Neural cell (in vitro differentiated cells): ENCODE data around the gene TMEM123. TPM values are rescaled to one million over a fixed set of nuclear protein-coding genes. Genes with fewer than 3 reads are reported as not detected.

ENCODE experiments used
- H2AFZ ChIP-seq: fragments of 200-600, 300-800 bp; sonication (generic), shearing (Covaris generic); 2 replicates; pipeline ENCODE4 v1.6.0; 2014; ENCODE audit warnings: low read depth, mild to moderate bottlenecking, antibody characterized with exemption, low read length, moderate library complexity
- H3F3A ChIP-seq: fragments of 200-600 bp; shearing (Covaris generic); 2 replicates; pipeline ENCODE4 v1.6.1; 2016; ENCODE audit warnings: mild to moderate bottlenecking, moderate library complexity, mixed read lengths, antibody characterized with exemption, low read length; ENCODE audit not compliant: insufficient read depth, poor library complexity, severe bottlenecking
- H3K27ac ChIP-seq: fragments of 200-600, 300-800 bp; sonication (generic), shearing (Covaris generic); 2 replicates; pipeline ENCODE4 v1.5.1; 2014; ENCODE audit warnings: mild to moderate bottlenecking, low read length, moderate library complexity
- H3K27me3 ChIP-seq: fragments of 300-800, 200-600 bp; sonication (generic), shearing (Covaris generic); 2 replicates; pipeline ENCODE4 v1.6.0; 2014; ENCODE audit warnings: mild to moderate bottlenecking, low read depth, low read length, moderate library complexity; ENCODE audit not compliant: insufficient read depth
- H3K36me3 ChIP-seq: fragments of 300-800, 200-600 bp; sonication (generic), shearing (Covaris generic); 2 replicates; pipeline ENCODE4 v1.5.1; 2014; ENCODE audit warnings: mild to moderate bottlenecking, antibody characterized with exemption, low read length, moderate library complexity; ENCODE audit not compliant: insufficient read depth
- H3K4me2 ChIP-seq: fragments of 300-800, 200-600 bp; sonication (generic), shearing (Covaris generic); 2 replicates; pipeline ENCODE4 v1.6.0; 2014; ENCODE audit warnings: mild to moderate bottlenecking, low read length
- H3K4me3 ChIP-seq: fragments of 300-800, 200-600 bp; sonication (generic), shearing (Covaris generic); 2 replicates; pipeline ENCODE4 v1.5.1; 2014; ENCODE audit warnings: mild to moderate bottlenecking, low read length, moderate library complexity
- H3K79me2 ChIP-seq: fragments of 200-600 bp; shearing (Covaris generic); replicated peaks from 2 replicates; pipeline ENCODE4 v1.6.0; 2014; ENCODE audit warnings: mild to moderate bottlenecking, low read length, moderate library complexity; ENCODE audit not compliant: insufficient read depth
- H3K9ac ChIP-seq: fragments of 300-800, 200-600 bp; sonication (generic), shearing (Covaris generic); 2 replicates; pipeline ENCODE4 v1.6.1; 2016; ENCODE audit warnings: mild to moderate bottlenecking, low read length, mixed read lengths
- H3K9me2 ChIP-seq: fragments of 200-600 bp; shearing (Covaris generic); 2 replicates; pipeline ENCODE4 v1.6.1; 2016; ENCODE audit warnings: mild to moderate bottlenecking, low read length, mixed read lengths; ENCODE audit not compliant: insufficient read depth
- H3K9me3 ChIP-seq: fragments of 200-600, 300-800 bp; sonication (generic), shearing (Covaris generic); 2 replicates; pipeline ENCODE4 v1.6.1; 2016; ENCODE audit warnings: mild to moderate bottlenecking, mixed run types, low read length, moderate library complexity, mixed read lengths
- H4K20me1 ChIP-seq: fragments of 200-600 bp; shearing (Covaris generic); 2 replicates; pipeline ENCODE4 v1.6.1; 2016; ENCODE audit warnings: mild to moderate bottlenecking, mixed run types; ENCODE audit not compliant: insufficient read depth
- EP300 ChIP-seq: fragments of 450-650 bp; conservative IDR thresholded peaks from 2 replicates; pipeline ENCODE4 v1.6.1; 2014; ENCODE audit warnings: antibody characterized with exemption, mild to moderate bottlenecking, moderate library complexity; ENCODE audit not compliant: poor library complexity, severe bottlenecking
- EZH2 ChIP-seq: fragments of 200-600, 300-800 bp; shearing (Covaris generic), sonication (generic); IDR thresholded peaks from 2 replicates; pipeline ENCODE4 v1.6.1; 2014; ENCODE audit warnings: antibody characterized with exemption, low read length, borderline replicate concordance, mild to moderate bottlenecking; ENCODE audit not compliant: insufficient read depth, poor library complexity, severe bottlenecking
- MXI1 ChIP-seq: fragments of 450-650 bp; conservative IDR thresholded peaks from 2 replicates; pipeline ENCODE4 v1.6.1; 2014; ENCODE audit warnings: antibody characterized with exemption, mild to moderate bottlenecking; ENCODE audit not compliant: poor library complexity, severe bottlenecking
- POLR2AphosphoS5 ChIP-seq: IDR thresholded peaks from 2 replicates; pipeline ENCODE4 v1.6.1; 2012
- RAD21 ChIP-seq: fragments of 450-650 bp; conservative IDR thresholded peaks from 2 replicates; pipeline ENCODE4 v1.6.1; 2014; ENCODE audit warnings: antibody characterized with exemption, mild to moderate bottlenecking, moderate library complexity
- SMC3 ChIP-seq: fragments of 450-650 bp; conservative IDR thresholded peaks from 2 replicates; pipeline ENCODE4 v1.6.1; 2014; ENCODE audit warnings: antibody characterized with exemption, mild to moderate bottlenecking, moderate library complexity; ENCODE audit not compliant: poor library complexity
- TAF1 ChIP-seq: IDR thresholded peaks from 2 replicates; pipeline ENCODE4 v1.6.1; 2012; ENCODE audit warnings: low read depth
- polyA plus RNA-seq: library from polyadenylated mRNA; depleted of rRNA; stranded (reverse); fragments of >200 nt; gene quantifications from 2 replicates; pipeline ENCODE4 v1.2.3, GENCODE V29; 2014
- TF ChIP-seq, protein P1 (sequence below): fragments of 450-650 bp; IDR thresholded peaks from 2 replicates; pipeline ENCODE4 v1.5.1; 2014; ENCODE audit warnings: antibody characterized with exemption, mild to moderate bottlenecking, moderate library complexity; ENCODE audit not compliant: poor library complexity, severe bottlenecking
- TF ChIP-seq, protein P2 (sequence below): IDR thresholded peaks from 2 replicates; pipeline ENCODE4 v1.6.1; 2012; ENCODE audit warnings: borderline replicate concordance

TMEM123 gene
- polyA plus RNA-seq, 1 donor from 2014 or later = 7.7 TPM

DNA sequence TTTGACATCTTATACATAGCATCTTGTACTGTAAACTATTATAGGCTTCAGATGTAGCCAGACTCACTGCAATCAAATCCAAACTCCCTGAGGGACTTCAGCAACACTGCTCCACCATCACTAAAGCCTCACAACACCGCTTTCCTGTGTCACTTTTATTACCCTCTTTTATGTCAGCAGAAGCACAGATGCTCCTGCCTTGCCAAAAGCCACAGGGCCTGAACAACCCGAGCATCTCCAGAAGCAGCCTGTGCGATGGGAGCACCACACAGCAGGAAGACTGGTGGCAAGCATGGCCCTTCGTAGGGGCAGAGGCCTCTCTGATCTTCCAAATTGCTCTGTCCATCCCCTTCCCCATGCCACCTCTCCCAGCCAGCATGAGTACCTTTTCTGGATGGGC, 22.9 kb downstream of the TMEM123 start:
- no peaks in the 10 kb centered on the region for H3K36me3 ChIP-seq
- no peaks in the 10 kb centered on the region for H3F3A ChIP-seq
- no peaks in the 10 kb centered on the region for H3K9me3 ChIP-seq
- H2AFZ ChIP-seq = no peak overlapping the region
- H4K20me1 ChIP-seq = no peaks in the 10 kb centered on the region
- H3K4me2 ChIP-seq = no peak overlapping the region
- peaks cover 2% of the 10 kb centered on the region for H3K79me2 ChIP-seq
- no peaks in the 10 kb centered on the region for H3K27me3 ChIP-seq
- H3K27ac ChIP-seq = no peak overlapping the region
- TF ChIP-seq, protein P1, sequence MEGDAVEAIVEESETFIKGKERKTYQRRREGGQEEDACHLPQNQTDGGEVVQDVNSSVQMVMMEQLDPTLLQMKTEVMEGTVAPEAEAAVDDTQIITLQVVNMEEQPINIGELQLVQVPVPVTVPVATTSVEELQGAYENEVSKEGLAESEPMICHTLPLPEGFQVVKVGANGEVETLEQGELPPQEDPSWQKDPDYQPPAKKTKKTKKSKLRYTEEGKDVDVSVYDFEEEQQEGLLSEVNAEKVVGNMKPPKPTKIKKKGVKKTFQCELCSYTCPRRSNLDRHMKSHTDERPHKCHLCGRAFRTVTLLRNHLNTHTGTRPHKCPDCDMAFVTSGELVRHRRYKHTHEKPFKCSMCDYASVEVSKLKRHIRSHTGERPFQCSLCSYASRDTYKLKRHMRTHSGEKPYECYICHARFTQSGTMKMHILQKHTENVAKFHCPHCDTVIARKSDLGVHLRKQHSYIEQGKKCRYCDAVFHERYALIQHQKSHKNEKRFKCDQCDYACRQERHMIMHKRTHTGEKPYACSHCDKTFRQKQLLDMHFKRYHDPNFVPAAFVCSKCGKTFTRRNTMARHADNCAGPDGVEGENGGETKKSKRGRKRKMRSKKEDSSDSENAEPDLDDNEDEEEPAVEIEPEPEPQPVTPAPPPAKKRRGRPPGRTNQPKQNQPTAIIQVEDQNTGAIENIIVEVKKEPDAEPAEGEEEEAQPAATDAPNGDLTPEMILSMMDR = no peak
- TF ChIP-seq POLR2AphosphoS5 = no peak
- no peak for TF ChIP-seq EZH2
- no peak for TF ChIP-seq TAF1
- TF ChIP-seq RAD21 = no peak
- TF ChIP-seq SMC3 = no peak
- H3K4me3 ChIP-seq = no peak overlapping the region
- no peaks in the 10 kb centered on the region for H3K9me2 ChIP-seq
- H3K9ac ChIP-seq = no peak overlapping the region

DNA sequence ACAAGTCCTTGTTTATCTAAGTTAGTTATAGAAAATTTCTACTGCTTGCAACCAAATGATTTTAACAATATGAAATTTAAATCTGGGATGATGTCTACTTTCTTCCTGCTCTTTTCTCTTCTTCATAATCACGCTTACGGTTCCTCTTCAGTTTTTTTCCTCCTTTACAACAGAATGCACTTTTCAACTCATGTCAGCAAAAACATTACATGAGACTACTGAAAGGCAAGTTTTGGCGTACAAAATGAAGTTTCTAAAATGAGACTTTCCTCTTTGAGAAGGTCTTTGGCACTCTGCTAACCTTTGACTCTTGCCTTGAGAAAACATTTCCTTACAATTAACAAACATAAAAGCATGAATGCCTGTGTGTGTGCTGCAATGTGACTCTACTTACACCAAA, 23.3 kb downstream of the TMEM123 start:
- H3K79me2 ChIP-seq = peaks cover 2% of the 10 kb centered on the region
- TF ChIP-seq EZH2 = no peak
- TF ChIP-seq, protein P2, sequence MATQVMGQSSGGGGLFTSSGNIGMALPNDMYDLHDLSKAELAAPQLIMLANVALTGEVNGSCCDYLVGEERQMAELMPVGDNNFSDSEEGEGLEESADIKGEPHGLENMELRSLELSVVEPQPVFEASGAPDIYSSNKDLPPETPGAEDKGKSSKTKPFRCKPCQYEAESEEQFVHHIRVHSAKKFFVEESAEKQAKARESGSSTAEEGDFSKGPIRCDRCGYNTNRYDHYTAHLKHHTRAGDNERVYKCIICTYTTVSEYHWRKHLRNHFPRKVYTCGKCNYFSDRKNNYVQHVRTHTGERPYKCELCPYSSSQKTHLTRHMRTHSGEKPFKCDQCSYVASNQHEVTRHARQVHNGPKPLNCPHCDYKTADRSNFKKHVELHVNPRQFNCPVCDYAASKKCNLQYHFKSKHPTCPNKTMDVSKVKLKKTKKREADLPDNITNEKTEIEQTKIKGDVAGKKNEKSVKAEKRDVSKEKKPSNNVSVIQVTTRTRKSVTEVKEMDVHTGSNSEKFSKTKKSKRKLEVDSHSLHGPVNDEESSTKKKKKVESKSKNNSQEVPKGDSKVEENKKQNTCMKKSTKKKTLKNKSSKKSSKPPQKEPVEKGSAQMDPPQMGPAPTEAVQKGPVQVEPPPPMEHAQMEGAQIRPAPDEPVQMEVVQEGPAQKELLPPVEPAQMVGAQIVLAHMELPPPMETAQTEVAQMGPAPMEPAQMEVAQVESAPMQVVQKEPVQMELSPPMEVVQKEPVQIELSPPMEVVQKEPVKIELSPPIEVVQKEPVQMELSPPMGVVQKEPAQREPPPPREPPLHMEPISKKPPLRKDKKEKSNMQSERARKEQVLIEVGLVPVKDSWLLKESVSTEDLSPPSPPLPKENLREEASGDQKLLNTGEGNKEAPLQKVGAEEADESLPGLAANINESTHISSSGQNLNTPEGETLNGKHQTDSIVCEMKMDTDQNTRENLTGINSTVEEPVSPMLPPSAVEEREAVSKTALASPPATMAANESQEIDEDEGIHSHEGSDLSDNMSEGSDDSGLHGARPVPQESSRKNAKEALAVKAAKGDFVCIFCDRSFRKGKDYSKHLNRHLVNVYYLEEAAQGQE = no peak
- no peak for TF ChIP-seq TAF1
- TF ChIP-seq POLR2AphosphoS5 = no peak
- TF ChIP-seq RAD21 = no peak
- no peak for TF ChIP-seq SMC3
- TF ChIP-seq MXI1 = no peak
- TF ChIP-seq, protein P1 = no peak
- no peak for TF ChIP-seq EP300
- H3K27ac ChIP-seq = no peak overlapping the region
- H3K4me2 ChIP-seq = no peak overlapping the region
- H3F3A ChIP-seq = no peaks in the 10 kb centered on the region
- no peaks in the 10 kb centered on the region for H4K20me1 ChIP-seq
- H3K9me2 ChIP-seq = no peaks in the 10 kb centered on the region
- H2AFZ ChIP-seq = no peak overlapping the region
- no peaks in the 10 kb centered on the region for H3K36me3 ChIP-seq
- H3K4me3 ChIP-seq = no peak overlapping the region
- no peak overlapping the region for H3K9ac ChIP-seq
- H3K27me3 ChIP-seq = no peaks in the 10 kb centered on the region
- no peaks in the 10 kb centered on the region for H3K9me3 ChIP-seq
